ENCODE measurements around the gene TNRC18.
"Not testable (repeated sequence)": the region's sequence is repeated elsewhere in the genome, so short reads cannot be mapped to it uniquely, and the experiment has no call there.

TNRC18 gene

GRCh38 chr7:5291301-5291700, 132.3 kb downstream of the TNRC18 start:
- DNase-seq, result no peak

DNA sequence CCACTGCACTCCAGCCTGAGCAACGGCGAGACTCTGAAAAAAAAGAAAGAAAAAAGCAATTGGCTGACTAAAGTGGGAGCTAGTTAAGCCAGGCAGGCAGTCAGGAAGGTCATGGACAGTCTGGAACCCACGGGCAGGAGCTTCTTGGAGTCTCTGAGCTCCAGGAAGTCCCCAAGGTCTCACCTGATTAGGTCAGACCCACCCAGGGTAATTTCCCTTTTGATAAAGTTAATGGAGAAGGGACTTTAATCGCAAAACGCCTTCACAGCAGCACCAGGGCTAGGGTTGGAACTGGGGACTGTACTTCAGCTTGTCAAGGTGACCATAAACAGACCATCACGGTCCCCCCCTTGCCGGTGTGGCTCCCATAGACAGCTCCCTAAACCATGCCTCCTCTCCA, 134.3 kb downstream of the TNRC18 start:
- DNase-seq, result no peak

DNA sequence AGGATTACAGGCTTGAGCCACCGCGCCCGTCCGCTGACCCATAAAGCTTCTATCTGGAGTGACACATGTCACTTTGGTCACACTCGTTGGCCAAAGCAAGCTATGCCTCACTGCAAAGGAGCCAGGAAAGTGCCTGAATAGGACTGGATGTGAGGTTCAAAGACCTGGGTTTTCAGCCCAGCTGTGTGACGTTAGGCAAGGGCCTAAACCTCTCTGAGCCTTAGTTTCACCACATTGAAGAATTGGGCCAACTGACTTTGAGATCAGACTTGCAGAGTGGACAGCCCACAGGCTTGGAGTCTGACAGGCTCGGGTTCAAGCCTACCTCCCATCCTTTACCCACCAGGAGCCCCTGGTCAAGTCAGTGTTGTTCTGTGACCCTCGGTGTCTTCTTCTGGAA, 135.1 kb downstream of the TNRC18 start:
- not testable (repeated sequence) for DNase-seq

- DNase-seq, result no peak
Measured at GRCh38 chr7:5287802-5288201, 135.8 kb downstream of the TNRC18 start.

DNA sequence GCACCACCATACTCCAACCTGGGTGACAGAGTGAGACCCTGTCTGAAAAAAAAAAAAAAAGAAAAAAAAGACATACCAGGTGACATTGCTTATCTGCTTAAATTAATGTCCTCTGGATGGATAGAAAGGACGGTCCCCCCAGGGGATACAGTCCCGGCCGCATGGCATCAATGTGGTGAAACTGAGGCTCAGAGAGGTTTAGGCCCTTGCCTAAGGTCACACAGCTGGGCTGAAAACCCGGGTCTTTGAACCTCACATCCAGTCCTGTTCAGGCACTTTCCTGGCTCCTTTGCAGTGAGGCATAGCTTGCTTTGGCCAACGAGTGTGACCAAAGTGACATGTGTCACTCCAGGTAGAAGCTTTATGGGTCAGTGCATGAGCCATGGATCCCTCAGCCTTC, 136.3 kb downstream of the TNRC18 start:
- not testable (repeated sequence) for DNase-seq

GRCh38 chr7:5286933-5287332, 136.7 kb downstream of the TNRC18 start:
- no peak for DNase-seq

- DNase-seq, result peak; percentile 80
Measured at GRCh38 chr7:5284304-5285281, 139.0 kb downstream of the TNRC18 start.

- DNase-seq, result no peak
Measured at GRCh38 chr7:5283421-5284303, 140.0 kb downstream of the TNRC18 start.

DNA sequence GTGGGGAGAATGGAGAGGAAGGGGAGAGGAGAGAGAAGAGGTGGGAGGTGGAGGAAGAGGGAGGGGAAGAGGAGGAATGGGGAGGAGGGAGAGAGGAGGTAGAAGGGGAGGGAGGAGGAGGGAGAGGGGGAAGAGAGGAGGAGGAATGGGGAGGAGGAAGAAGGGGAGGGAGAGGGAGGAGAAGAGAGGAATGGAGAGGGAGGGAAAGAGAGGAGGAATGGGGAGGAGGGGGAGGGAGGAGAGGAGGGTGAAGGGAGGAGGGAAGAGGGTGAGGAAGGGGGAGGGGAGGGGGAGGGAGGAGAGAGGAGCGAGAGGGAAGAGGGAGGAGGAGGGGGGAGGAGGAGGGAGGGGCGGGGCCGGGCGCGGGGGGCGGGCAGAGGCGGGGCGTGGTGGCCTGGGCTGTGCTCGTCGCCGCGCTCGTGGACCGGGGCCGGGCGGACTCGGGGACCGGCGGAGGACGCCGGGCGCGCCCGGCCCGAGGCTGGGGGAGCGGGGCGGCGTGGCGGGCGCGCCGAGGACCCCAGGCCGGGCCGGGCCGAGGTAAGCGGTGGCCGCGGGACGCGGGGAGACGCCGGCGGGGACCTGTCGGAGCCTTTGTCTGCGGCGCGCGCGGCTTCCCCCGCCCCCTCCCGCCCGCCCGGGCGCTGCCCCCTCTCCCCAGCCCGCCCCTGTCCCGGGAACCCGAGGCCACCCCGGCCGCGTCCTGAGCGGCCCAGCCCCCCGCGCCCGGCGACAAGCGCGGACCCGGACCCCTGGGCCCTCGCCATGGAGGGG, 140.9 kb downstream of the TNRC18 start, which contains the start of gene SLC29A4:
TSS of gene SLC29A4 (plus strand) at position 401 of the 774 bp plus-strand sequence. CDS start 4,874 bp downstream, outside the sequence.
- DNase-seq, result no peak

- not testable (repeated sequence) for DNase-seq
Measured at GRCh38 chr7:5281598-5282500, 141.8 kb downstream of the TNRC18 start.

DNA sequence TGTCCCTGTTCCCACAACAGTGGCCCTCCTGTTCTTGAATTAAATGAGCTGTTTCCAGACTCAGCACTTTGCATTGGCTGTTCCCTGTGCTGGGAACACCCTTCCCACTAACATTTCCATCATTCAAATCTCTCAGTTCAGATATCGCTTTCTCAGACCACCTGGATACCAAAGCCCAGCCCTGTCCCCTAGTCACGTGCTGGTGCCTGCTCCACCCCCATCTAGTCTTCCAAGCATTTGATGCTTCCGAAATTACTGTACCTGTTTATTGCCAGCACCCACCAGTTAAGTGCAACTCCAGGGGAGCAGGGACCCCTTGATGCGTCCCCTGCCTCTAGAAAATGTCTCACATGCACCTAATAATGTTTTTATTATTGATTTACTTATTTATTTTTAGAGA, 143.9 kb downstream of the TNRC18 start:
- DNase-seq, result no peak

DNA sequence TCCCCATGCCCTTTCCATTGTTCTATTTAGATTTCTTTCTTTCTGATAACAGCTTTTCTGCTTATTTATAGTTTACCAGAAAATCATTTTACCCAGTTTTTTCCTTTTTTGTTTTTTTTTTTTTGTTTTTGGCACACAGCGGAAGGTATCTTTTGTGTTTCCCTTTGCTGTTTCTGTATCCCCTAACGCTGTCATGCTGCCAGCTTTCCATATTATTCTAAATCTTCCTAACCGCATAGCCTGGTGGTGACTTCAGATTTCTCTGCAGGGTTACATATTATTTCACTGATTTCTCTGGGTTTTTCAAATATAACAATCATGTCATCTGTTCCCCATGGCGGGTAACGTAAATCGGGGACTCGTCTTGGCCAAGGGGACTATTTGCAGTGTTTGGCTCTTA, 144.9 kb downstream of the TNRC18 start:
- no peak for DNase-seq

GRCh38 chr7:5276611-5277010, 147.0 kb downstream of the TNRC18 start:
- no peak for DNase-seq

DNA sequence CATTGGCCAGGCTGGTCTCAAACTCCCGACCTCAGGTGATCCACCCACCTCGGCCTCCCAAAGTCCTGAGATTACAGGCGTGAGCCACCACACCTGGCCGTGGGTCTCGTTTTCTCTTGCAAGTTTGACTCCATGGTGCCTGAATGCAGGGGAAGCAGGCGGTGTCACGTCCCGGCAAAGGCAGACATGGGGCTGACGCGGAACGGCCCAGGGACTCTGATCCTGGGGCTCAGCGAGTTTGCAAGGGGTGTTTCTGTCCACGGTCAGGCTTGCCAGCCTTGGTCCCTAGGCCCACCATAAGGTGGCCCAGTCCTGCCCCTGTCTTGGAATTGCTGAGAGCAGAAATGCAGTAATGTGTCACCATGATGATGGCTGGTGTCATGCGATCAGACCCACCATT, 147.5 kb downstream of the TNRC18 start:
- DNase-seq, result not testable (repeated sequence)

- not testable (repeated sequence) for DNase-seq
Measured at GRCh38 chr7:5275510-5275909, 148.1 kb downstream of the TNRC18 start.

DNA sequence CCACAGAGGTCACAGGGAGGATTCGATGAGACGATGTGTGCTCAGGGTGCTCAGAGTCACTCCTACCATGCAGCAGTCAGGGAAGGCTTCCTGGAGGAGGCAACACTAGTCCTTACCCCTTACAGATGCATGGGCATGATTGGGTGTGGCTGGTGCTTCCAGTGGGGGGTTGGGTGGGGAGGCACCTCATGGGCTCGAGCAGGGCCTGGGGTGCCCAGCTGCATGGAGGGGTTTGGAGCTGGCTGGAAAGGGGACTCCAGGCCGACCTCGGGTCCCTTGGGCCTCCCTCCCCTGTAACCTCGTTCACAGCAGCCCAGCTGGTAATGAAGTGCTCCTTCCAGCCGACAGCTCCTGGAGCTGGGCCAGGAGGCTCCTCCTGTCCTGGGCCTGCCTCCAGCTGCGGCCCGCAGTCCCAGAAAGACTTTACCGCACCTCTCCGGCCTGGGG, 148.6 kb downstream of the TNRC18 start:
- not testable (repeated sequence) for DNase-seq

DNA sequence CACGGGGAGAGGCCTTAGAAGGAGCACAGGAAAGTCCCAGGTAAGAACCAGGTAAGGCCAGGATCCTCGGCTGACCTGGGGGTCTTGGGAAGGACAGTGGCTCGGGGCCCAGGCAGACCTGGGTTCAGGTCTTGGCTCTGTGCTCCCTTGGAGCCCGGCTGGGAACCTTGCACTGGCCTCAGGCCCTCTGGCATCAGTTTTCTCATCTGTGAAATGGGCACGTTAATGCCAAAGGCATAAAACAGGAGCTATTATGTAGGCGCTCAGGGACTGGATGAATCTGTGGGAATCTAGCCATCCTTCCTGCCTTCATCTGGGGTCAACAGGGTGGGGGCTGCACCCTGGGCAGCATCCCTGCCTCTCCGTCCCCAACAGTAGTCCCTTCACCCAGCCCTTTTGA, 149.2 kb downstream of the TNRC18 start:
- DNase-seq, result no peak

GRCh38 chr7:5273831-5274405, 149.7 kb downstream of the TNRC18 start:
- not testable (repeated sequence) for DNase-seq

DNA sequence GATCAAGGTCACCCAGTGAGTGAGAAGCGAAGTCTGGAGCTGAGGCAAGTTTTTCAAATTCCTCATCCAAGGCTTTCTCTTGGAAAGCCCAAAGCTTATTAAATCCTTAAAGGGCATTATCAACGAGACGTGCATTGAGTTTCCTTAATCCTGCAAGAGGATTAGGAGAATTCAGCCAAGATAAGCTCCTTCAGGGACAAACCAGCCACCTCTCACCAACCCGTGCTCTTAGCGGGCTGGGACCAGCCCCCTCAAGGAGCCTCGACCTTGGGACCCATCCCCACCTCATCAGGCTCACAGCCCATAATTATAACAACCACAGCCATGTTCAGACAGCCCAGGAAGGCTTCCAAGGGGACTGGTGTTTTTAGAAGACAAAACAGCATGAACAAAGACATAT, 152.8 kb downstream of the TNRC18 start:
- no peak for DNase-seq

GRCh38 chr7:5269992-5270657, 153.5 kb downstream of the TNRC18 start:
- DNase-seq, result not testable (repeated sequence)
